Sigmoid colon (tissue), 4 donors: ENCODE results near the gene SULT1E1.

Source experiments
- CTCF ChIP-seq, 4 experiments: fragments of 450-650 bp in 3 of 4; fragments of 200-600 bp in 1 of 4; IDR thresholded peaks; one replicate each; pipeline ENCODE4 v1.5.1; 2016 to 2019; ENCODE audit warnings: antibody characterized with exemption in 4 of 4, mild to moderate bottlenecking in 3 of 4, moderate library complexity in 2 of 4
- EP300 ChIP-seq, 4 donors: sonication (generic); formaldehyde crosslinking; IDR thresholded peaks; one replicate each; pipeline ENCODE4 v1.6.1; 2017; ENCODE audit warnings: antibody characterized with exemption in 4 of 4
- POLR2A ChIP-seq, 2 donors: fragments of 450-650 bp; IDR thresholded peaks; one replicate each; pipeline ENCODE4 v1.6.1; 2016; ENCODE audit warnings: antibody characterized with exemption in 2 of 2, mild to moderate bottlenecking in 2 of 2, moderate library complexity in 2 of 2
- POLR2AphosphoS5 ChIP-seq, 4 donors: sonication (generic); formaldehyde crosslinking; IDR thresholded peaks; one replicate each; pipeline ENCODE4 v1.6.1; 2017; ENCODE audit warnings: antibody characterized with exemption in 4 of 4

- TF ChIP-seq EP300 (IDR thresholded peaks at IDR 0.05) (no peak), CTCF (IDR thresholded peaks at IDR 0.05) (no peak), POLR2A (IDR thresholded peaks at IDR 0.05) (no peak), POLR2AphosphoS5 (IDR thresholded peaks at IDR 0.05) (no peak)
Observed at GRCh38 chr4:69860052-69860451, at the start of gene SULT1E1.
